GM12892 (cell line): Measurements from ENCODE around the gene LSS.

Experiments used
- POLR2A ChIP-seq: IDR thresholded peaks from 2 replicates; pipeline ENCODE4 v1.6.1; 2011; ENCODE audit warnings: low read depth, low read length, control low read depth
- POLR2AphosphoS5 ChIP-seq: IDR thresholded peaks from 2 replicates; pipeline ENCODE4 v1.6.1; 2011; ENCODE audit warnings: low read depth, low read length, control low read depth
- TAF1 ChIP-seq: IDR thresholded peaks from 2 replicates; pipeline ENCODE4 v1.6.1; 2011; ENCODE audit warnings: low read depth, mild to moderate bottlenecking, control low read depth, low read length, borderline replicate concordance

DNA sequence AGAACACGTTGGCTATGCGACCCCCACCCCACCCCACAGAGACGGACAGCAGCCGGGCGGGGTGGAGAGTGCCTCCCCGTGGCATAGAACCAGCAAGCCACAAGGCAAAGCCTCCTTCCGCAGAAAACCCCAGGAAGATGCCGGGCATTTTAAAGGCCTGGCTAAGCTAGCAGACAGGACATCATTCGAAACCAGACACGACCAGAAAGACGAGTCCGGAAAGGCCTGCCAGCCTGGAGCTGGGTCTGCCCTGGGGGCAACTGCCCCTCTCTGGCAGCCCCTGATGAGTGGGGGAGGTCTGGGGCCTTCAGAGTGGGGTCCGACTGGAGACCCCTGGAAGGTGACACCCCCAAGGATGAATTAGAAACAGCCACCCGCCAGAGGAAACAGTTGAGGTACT lies 81.7 kb downstream of the LSS start:
- no peak for TF ChIP-seq POLR2A
- TF ChIP-seq POLR2AphosphoS5: no peak
- no peak for TF ChIP-seq TAF1
